Hematopoietic multipotent progenitor cell treated with erythropoietin and hydrocortisone succinate and interleukin-3 and kit ligand, for 6 days (in vitro differentiated cells): Measurements from ENCODE around the gene TMPRSS11F.

Source experiments
- DNase-seq: peaks from one replicate; pipeline ENCODE4 v3.0.0-alpha.2; 2015

TMPRSS11F gene

DNA sequence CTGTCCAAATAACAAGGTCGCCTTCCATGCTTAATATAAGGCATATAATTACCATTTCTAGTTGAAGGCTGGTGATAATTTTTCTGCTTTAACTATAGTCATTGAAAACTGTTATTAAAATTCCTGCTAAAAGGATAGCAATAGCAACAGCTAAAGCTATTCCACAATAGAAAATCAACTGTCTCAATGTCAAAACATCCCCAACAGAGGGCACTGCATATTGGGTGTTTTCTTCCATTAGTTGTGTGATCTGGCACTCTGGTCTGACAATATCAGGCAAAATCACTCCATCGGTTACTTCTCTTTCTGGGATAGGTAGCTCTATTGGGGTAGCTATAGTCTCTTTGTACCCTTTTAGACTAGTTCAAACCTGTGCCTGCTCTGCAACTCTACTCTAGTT is 53.5 kb downstream of the TMPRSS11F start:
- DNase-seq, result no peak

DNA sequence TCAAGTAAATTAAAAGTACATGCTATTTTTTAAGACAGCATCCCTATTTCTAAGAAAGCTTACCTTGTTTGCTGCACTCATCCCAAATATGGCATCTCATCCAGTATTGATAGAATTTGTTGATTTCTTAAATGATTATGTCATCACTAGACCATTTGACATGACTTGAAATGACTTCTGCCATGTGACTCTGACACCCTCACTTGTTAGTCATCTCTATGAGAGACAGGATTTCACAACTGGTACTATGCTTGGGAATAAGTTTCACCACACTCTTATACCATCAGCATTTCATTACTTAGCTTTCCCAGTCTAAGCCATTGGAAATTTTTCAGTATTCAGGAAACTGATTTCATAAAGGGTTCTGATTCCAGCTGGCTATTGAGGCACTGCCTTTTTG is 55.3 kb downstream of the TMPRSS11F start:
- DNase-seq, result no peak

DNA sequence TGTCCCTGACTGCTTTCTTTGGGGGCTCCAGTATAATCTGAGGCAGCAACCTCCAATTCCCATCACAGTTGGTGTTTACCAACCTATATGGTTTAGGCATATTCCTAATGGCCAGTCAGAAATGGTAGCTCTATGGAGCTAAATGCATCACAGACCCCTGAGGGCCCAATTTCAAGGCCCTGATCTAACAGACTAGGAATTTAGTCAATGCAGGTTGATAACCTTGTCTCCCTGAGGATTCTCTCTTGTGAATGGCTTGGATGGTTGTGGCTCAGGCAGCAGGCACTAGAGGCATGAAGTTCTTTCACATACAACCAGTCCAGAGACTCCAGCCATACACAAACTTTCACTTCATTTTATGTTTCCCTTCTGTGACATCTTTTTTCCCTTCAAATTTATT is 59.4 kb downstream of the TMPRSS11F start:
- no peak for DNase-seq

DNA sequence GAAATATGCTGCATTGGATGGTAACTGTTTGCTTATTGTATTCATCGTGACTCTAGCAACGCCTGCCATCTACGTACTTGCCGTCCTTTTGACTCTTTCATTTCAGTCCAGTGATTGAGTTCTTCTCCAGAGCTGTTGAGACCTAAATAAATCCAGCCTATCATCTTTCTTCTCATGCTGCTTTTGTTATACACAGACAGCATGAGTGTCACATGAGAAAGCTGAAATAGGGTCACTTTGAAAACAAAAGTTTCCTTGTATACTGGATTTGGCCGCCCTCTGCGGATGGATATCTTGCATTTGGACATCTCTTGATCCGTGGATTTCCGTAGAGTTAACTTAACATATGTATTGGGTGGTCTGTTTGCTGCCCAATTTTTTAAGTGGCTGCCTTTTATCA is 67.2 kb downstream of the TMPRSS11F start:
- no peak for DNase-seq

DNA sequence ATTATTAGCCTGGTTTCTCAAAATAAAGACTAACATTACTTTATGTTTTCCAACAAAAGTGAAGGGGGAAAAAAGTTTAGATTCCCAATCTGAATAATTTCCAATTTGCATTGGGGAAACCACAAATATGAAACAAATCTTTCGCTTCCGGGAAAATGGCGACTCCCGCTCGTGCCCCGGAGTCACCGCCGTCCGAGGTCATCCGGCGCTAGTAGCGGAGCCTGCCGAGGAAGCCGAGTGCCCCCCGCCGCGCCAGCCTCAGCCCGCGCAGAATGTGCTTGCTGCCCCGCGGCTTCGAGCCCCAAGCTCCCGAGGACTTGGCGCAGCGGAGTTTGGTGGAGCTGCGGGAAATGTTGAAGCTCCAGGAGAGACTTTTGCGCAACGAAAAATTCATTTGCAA is 91.4 kb downstream of the TMPRSS11F start:
- no peak for DNase-seq

DNA sequence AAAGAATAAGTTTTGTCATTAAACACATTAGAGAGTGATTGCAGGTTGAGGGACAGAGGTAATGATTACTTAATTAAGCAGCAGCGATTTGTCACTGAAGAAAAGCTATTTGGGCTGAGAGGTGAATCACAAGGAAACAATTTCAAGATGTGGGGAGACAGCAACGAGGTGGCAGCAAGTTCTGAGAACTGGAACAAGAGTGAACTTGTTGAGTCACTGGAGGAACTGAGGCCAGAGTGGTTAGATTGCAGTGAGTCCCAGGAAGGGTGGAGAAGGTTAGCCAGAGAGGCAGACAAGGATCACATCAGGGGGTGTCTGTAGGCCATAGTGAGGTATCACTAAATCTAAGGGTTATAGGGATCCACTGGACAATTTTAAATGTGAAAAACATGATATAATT is 108.5 kb downstream of the TMPRSS11F start:
- no peak for DNase-seq

DNA sequence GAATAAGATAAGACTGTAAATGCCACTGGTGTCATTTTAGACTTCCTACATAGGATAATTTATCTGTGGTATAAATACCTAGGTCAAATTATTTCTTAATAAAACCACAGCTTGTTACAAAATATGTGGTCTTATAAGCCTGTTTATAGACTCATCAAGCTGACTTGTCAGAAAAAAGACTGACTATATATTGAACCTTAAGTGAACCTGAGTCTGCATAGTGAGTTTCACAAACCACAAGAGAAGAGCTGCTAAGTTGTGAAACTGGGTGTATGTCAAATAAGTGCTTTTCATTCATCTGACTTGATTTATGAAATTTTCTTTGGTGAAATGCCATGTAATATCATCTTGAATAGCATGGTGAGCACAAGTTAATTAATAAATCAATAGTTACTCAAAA is 118.0 kb downstream of the TMPRSS11F start:
- no peak for DNase-seq
